HK-2 (cell line): ENCODE data around the gene RPS6KA4.
A peak's percentile ranks its signal among the peaks of the same experiment; 100 is the strongest.

Experiments used
- DNase-seq: peaks from one replicate; pipeline ENCODE4 v3.0.0-alpha.2; 2018; ENCODE audit not compliant: unreplicated experiment

The RPS6KA4 gene

DNA sequence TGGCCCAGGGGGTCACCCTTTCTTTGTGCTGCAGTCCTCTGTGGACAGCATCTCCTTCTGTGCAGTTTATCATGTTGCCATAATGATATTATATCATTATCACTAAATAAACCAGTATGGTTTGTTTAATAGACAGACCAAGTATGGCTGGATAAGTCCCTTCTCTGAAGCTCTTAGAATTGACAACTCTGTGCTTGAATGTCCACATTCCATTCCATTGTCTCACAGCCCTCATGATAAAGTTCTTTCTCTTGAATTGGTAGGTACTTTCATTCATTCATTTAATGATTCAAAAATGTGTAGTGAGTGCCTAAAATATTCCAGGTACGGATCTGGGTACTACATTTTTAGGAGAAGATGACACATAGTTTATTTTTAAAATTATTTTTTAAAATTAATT lies 7.8 kb downstream of the RPS6KA4 start:
- DNase-seq, result no peak

DNA sequence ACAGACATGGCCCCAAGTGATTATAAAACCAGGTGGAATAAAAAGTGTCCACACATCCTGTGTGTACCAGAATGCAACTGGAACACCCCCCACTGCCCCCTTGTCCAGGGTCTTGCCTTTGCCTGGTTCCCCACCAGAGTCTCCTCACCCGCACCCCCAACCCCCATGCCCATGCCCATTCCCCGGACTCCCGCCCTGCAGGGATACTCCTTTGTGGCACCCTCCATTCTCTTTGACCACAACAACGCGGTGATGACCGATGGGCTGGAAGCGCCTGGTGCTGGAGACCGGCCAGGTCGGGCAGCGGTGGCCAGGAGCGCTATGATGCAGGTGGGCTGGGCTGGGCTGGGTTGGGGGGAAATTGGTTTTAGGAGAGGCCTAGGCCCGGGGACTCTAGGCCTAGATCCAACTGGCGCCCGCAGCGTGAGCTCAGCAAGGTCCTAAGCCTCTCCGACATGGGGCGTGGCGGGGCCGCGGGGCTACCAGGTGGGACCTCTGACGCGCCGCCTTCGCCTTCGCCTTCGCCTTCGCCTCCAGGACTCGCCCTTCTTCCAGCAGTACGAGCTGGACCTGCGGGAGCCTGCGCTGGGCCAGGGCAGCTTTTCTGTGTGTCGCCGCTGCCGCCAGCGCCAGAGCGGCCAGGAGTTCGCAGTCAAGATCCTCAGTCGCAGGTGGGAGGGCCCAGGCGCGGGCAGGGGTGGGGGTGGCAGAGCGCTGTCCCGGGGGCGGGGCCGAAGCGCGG lies 9.1 kb downstream of the RPS6KA4 start:
- no peak for DNase-seq

- no peak for DNase-seq
These were observed 9.7 kb downstream of the RPS6KA4 start for GRCh38 chr11:64368673-64369074.

GRCh38 chr11:64369440-64370421 lies 10.8 kb downstream of the RPS6KA4 start:
- no peak for DNase-seq

GRCh38 chr11:64371201-64371600 lies 12.2 kb downstream of the RPS6KA4 start:
- DNase-seq, result no peak

DNA sequence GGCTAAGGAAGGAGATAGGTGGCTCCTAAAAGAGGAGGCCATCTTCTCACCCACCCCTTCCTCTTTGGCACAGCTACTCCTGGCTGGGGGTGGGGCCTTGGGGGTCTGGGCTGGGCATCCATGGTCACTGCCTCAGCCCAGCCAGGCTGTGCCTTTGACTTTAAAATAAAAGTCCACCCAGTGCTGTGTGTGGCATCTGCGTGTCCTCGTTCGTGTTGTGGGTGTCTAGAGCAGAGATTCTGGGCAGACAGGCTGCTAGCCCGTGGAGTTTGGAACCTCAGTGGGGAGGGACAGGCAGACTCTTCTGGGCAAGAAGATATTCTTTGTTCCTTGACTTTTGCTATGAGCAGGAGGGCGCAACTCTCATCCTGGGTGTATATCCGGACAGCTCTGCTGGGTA lies 13.1 kb downstream of the RPS6KA4 start:
- DNase-seq, result no peak

GRCh38 chr11:64372802-64373597 lies 14.0 kb downstream of the RPS6KA4 start:
- peak; percentile 88 for DNase-seq

- DNase-seq, result no peak
These were observed 14.6 kb downstream of the RPS6KA4 start for GRCh38 chr11:64373598-64373974.

DNA sequence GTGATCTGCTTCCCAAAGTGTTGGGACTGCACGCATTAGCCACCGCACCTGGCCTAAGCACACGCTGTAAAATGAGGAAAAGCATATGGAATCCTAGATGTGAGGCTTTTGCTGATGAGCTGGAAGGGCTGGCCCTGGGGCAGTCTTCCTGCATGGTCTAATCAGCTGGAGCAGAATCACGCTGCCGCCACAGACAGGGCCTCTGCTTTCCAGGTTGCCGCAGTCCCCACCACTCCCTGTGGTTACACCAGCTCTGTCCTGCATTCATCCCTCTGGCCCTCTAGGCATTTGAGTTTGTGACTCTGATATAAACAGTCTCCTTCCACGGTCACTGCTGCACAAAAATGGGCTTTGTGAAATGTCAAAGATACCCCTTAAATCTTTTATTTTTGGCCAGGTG lies 17.1 kb downstream of the RPS6KA4 start:
- DNase-seq, result no peak

DNA sequence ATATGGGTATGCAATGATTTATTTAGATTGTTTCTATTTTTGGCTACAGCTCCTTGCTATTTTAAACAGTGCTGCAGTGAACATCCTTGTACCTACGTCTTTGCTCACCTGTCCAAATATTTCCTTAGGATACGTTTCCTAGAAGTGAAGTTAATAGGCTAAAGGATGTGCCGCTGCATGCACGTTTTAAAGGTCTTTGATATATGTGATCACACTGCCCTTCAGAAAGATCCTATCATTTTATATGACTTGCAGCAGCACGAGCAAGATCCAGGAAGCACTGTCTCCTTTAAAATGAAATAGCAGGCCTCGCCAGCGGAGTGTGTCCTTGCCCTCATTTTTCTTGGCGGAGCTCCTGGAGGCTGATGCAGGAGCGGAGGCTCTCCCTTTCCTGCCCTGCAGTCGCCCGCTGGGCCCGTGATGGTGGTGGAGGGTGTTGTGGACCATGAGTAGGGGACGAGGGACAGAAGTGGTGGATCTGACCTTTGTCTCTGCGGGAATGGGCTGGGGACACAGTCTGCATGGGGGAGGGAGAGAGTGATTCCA lies 19.4 kb downstream of the RPS6KA4 start:
- DNase-seq, result no peak

- no peak for DNase-seq
These were observed 20.2 kb downstream of the RPS6KA4 start for GRCh38 chr11:64379160-64379559.

- no peak for DNase-seq
These were observed 21.1 kb downstream of the RPS6KA4 start for GRCh38 chr11:64379817-64380709.

GRCh38 chr11:64381350-64381749 lies 22.4 kb downstream of the RPS6KA4 start:
- DNase-seq, result no peak

GRCh38 chr11:64382047-64382446 lies 23.1 kb downstream of the RPS6KA4 start:
- no peak for DNase-seq

DNA sequence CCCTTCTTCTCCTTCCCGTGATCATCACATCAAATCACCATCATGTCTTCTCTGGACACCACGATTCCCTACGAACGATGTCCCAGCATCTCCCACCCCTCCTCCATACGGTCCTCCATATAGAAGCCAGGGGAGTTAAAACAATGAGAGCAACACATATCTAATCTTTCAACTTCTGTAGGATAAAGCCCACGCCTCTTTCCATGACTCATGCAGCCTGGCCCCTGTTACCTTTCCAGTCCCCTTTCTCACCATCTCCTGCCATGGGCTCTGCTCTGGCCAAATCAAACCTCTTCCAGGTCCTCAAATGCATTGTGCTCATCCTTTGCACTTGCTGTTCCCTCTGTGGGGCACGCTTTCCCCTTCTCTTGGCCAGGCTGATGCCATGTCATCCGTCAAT lies 23.6 kb downstream of the RPS6KA4 start:
- no peak for DNase-seq

GRCh38 chr11:64383580-64383979 lies 24.6 kb downstream of the RPS6KA4 start:
- no peak for DNase-seq

DNA sequence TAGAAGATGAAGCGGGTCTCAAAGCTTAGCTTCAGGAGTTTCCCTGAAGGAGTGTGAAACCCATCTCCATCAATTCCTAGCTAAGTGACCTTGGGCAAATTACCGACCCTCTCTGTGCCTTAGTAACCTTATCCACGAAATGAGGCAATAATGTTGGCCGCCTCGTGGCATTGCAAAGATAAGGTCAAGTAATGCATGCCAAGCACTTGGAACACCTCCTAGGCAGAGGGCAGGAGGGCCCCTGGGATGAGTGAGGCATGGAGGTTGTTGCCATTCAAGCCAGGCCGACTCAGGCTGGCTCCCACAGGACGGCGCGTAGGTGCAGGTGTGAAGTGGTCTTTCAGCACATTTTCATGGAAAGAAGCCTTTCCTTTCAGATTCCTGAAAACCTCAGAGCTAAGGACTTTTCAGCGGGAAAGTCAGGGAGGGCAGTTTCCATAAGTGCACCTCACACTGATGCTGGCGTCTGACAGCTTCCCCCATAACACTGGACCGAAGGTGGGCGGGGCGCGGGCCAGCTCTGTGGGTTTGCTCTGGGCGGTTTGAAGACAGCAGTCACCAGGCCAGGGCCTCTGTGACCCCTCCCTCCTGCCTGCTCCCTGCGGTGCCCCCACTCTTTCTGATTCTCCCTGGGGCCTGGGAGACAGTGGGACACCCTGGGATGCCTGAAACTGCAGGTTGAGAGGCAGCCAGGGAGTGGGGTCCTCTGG lies 25.2 kb downstream of the RPS6KA4 start:
- no peak for DNase-seq

DNA sequence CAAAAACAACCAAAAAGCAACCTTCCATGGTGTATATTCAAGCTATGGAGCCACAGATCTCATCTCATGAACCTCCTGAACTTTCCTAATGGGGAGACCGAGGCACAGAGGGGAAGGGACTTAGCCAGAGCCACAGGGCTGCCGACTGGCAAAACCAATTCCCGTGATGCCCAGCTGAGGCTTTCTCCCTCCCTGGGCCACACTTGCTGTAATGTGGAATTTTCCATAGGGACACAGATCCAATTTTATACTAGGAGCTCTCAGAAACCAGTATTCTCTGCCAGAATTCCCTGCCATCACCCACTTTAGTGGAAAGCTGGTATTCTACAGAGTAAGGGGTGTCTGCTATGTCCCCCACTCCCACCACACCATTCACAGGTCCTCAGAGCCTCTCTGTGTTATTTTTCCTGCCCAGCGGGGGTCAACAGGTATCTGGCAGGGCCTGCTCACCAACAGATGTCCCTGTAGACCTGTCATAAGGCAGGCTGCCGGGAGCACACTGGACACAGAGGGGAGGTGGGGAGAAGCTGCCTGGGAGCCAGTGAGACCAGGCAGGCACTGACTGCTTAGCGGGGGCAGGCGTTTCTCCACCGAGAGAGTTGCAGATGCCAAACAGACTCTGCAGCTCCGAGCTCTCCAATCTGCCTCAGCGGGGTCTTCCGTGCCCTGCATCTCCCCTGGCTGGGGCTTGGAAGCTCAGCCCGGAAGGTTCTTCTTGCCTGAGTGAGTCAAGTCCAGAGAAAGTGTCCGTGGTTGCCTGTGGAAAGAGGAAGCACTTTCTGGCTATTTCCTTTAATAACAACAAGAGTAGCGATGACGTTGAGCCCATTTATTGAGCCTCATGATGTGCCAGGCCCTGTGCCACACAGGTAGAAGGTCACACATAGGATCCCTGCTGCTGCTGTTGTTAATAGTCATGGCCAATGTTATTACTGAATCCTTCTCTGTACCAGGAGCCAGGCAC lies 26.3 kb downstream of the RPS6KA4 start:
- no peak for DNase-seq
